Superior temporal gyrus (tissue), 1 donor: ENCODE results near the gene COL4A6.

Source experiments
- DNase-seq: peaks from one replicate; pipeline ENCODE4 v3.0.0-alpha.2; 2016; ENCODE audit errors: extremely low spot score

Gene COL4A6

GRCh38 chrX:108270739-108271396 lies 167.4 kb downstream of the COL4A6 start:
- no peak for DNase-seq

- DNase-seq, result no peak
Measured at GRCh38 chrX:108270280-108270679, 167.9 kb downstream of the COL4A6 start.

DNA sequence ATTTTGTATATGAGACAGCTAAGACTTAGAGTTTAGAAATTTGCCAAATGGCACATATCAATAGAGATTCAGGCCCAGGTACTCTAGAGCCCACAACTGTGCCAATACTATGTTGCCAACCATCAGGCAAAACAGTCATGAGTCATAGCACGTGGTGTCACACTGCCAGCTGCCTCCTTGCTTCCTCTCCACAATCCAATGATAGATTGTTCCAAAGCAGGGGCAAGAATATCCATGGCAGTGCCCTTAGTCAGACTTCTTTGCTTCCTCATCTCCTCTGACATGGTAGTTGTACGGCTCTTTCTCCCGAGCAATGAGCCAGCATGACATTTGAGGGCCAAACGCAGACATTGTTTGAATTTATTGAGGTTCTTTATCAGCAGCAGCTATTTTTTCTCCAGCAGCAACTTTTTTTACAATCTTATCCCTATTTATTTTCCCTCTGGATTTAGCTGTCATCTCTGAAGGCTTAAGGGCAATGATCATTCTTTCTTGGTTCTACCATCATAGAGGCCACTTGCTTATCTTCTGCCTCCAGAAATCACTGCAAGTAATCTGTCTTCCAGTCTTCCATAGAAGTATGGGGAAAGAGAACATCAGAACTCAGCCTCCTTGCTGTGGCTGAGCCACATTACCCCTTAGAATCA lies 169.7 kb downstream of the COL4A6 start:
- DNase-seq, result no peak

DNA sequence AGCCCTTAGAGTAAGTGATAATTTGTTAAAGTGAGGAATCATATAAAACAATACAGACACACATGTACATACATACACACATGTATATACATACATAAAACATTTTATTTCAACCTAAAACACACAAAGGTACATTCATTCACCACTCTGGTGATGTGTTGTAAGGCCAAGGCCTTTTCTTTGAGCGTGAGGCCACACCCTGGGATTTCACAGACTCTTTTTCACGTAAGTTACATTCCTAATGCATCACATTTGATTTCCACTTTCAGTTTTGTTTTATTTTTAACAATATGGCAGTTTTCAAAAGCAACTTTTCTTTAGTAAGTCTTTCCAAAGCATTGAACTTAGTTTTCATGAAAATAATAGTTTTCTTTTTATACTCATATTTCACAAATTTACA lies 170.7 kb downstream of the COL4A6 start:
- no peak for DNase-seq

DNA sequence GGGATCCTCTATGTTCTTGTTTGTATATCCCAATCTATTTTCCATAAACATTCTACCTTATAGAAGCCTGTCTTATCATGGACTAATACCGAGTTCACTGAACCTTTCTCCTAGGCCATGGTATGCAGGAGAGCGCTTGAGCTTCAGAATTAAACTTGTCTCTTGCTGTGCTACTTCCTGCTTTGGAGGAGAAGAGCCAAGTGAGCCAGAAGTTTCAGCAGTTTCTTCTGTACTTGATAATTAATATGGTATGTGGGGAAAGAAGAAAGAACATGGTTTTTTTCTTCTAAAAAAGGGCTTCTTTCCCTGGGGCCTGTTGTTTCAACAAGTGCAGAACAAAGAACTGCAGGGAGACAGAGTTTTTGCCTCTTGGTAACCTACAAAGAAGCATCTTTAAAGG lies 173.8 kb downstream of the COL4A6 start:
- no peak for DNase-seq

GRCh38 chrX:108261549-108262203 lies 176.5 kb downstream of the COL4A6 start:
- DNase-seq, result no peak

- DNase-seq, result no peak
Measured at GRCh38 chrX:108257556-108257955, 180.7 kb downstream of the COL4A6 start.

DNA sequence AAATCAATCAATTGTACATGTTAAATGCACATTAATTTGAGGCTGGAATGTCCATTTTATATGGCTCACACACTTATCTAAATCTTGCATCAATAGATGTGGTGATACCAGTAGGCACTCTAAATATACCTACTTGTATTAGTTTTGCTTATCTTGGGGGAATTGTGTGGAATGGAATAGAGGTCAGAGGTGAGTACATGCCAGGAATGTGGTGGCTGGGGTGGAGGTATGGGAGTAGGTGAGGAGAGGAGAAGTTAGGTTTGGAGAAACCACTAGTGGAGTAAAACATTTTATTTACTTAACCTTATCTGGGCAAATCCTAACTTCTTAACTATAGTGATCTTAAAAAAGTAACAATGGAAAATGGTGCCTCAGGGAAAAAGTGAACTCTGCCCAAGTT lies 183.6 kb downstream of the COL4A6 start:
- DNase-seq, result no peak

GRCh38 chrX:108250654-108251579 lies 187.3 kb downstream of the COL4A6 start:
- DNase-seq, result no peak

DNA sequence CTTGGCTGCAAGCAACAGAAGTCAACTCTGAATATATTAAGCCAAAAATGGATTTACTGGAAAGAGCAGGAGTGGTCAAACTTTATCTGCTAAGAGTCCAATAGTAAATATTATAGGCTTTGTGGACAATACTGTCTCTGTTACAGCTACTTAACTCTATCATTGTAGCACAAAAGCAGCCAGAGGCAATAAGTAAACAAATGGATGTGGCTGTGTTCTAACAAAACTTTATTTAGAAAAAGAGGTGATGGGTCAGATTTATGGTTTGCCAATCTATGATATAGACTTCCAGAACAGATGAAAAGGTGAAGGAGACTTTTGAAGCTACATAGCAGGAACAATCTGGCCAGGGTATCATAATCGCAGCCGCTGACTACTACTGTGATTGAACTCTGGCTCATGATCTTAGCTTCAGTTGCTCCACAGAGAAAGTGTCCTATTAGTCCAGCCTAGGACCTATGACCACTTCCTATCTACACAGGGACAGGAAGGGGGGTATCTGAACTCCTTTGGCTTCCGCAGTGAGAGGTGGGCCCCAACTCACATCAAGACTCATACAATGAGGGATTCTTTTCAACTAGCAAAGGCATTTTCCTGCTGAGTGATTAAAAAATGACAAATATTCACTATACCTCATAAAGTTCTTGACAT lies 191.8 kb downstream of the COL4A6 start:
- no peak for DNase-seq

DNA sequence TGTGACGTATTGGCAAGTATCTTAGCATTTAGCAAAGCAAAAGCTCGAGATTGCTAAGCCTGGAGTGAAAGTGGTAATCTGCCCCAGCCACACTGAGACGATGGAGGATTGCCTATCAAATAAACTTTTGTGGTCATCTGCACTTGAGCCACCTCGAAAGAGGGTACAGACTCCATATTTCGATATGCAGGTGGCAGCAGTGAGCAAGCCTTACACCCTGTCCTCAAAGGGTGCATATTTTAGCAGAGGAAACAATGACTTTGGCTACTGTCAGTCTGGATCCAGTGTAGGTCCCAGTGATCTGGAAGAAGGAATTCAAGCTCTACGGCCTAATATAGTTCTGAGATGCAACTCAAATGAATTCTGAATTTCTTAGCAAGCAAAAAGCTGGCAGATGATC lies 192.8 kb downstream of the COL4A6 start:
- no peak for DNase-seq

DNA sequence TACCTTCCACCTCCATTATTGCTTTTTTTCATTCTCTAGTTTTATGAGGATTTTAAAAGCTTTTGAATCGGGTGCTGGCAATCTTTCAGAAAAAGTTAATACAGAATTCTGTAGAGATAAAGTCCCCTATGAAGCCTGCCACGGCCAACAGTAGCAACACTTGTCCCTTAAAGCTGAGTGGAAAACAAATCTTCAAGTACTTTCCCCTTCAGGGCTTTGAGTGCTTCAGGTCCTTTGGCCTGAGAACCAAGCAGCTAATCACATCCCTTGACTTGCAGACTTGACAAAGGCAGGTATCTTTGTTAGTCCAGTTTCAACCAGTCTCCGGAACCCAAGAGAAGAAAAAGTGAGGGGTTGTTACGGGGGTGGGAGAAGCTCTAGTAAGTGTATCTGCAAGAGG lies 202.2 kb downstream of the COL4A6 start:
- DNase-seq, result no peak

- DNase-seq, result no peak
Measured at GRCh38 chrX:108230574-108230973, 207.6 kb downstream of the COL4A6 start.

- peak; percentile 40 for DNase-seq
Measured at GRCh38 chrX:108224727-108225621, 213.2 kb downstream of the COL4A6 start.

GRCh38 chrX:108224218-108224617 lies 214.0 kb downstream of the COL4A6 start:
- no peak for DNase-seq

- no peak for DNase-seq
Measured at GRCh38 chrX:108223585-108223984, 214.6 kb downstream of the COL4A6 start.

DNA sequence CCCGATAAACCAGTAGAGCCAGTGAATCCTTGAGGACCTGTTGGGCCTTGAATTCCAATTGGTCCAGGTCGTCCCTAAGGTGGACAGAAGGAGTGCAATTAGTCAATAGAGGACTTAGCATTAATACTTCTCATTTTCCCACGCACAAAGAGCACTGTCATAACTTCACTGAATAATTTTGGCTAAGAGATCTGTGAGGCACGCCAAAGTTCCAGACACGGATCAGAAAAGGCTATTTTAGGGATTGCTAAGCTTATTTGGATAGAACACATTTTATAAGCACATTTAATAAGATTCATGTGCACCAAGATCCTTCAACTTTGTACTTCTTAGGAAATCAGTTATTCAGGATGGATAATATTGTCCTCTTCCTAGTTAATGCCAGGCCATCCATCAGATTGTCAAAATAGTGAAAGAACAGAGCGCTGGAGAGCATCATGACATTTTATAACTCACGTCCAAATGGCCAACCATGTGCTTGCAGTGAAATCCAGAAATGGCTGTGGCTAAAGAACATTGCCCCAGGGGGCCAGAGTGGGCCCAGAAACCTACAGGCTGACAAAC lies 216.8 kb downstream of the COL4A6 start:
- DNase-seq, result no peak

DNA sequence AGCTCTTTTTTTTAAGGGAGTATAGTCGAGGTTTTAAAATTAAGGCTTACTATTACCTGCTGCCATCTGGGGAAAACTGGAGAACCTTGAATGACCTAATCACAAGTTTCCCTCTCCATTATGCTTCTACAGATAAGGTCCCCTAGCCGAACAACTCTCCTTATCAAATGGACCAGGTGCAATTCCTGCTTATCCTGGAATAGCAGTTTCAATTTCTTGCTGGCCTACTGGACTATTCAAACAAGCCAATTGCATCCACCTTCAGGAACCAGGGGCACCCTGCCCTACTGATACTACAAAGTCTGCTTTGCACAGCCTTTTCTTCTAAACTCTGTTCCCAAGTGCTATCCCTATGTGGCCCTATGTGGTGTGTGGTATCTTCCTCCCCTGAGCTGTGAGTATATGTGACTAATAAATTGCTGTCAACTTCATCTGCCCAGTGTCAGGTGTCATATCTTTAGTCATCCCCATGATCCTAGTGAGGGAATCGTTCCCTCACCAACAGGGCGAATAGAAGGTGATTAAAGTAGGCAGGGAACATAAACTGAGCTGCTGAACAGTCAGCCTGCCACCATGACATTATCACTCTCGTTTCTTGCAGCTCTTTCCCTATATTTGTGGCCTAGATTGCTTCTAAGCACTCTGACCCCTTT lies 218.1 kb downstream of the COL4A6 start:
- no peak for DNase-seq

GRCh38 chrX:108217876-108218275 lies 220.3 kb downstream of the COL4A6 start:
- DNase-seq, result no peak
